Measurements from ENCODE around the gene NSMF. TPM values are rescaled to one million over a fixed set of nuclear protein-coding genes. Genes with fewer than 3 reads are reported as not detected.

Gene NSMF
- total and polyA plus RNA-seq, 10 donors = 21.8 to 49.3 (median 26.1) TPM

GRCh38 chr9:137455359-137455991, 3.7 kb downstream of the NSMF start:
- Histone ChIP-seq H3K27me3 (replicated peaks in 1 of 7) (peaks cover 0 to 9% (median 0%) of the 10 kb centered on the region in 7 donors), H3K4me1 (peaks cover 29 to 78% (median 58%) of the 10 kb centered on the region in 6 donors), H3K27ac (peak overlapping the region in 6 of 8 donors; percentile 27 to 88 (median 86)), H3K36me3 (peaks cover 0 to 37% (median 0%) of the 10 kb centered on the region in 6 donors), H3K9me3 (no peaks in the 10 kb centered on the region), H3K4me3 (no peak overlapping the region)
- peak; percentile 80 for DNase-seq
- 73 to 92% (median 89%) methylated on average over 7 to 18 of the region's 18 CpGs for WGBS, 5 donors
- TF ChIP-seq POLR2A (IDR thresholded peaks at IDR 0.05) (no peak), CTCF (IDR thresholded peaks at IDR 0.05 in 8 of 11, conservative IDR thresholded peaks at IDR 0.05 in 3 of 11) (no peak), POLR2AphosphoS5 (IDR thresholded peaks at IDR 0.05) (peak in 1 of 3 donors; percentile 33)
- intact Hi-C loops (cut with DNase I; ENCODE audit: low total_unique reads) = no loop called here

GRCh38 chr9:137454597-137455358, 4.4 kb downstream of the NSMF start:
- H3K4me1 ChIP-seq = peaks cover 26 to 75% (median 51%) of the 10 kb centered on the region in 6 donors
- H3K4me3 ChIP-seq = peak overlapping the region; percentile 16 to 71 (median 43)
- intact Hi-C loops (cut with DNase I; ENCODE audit: low total_unique reads) = no loop called here

DNA sequence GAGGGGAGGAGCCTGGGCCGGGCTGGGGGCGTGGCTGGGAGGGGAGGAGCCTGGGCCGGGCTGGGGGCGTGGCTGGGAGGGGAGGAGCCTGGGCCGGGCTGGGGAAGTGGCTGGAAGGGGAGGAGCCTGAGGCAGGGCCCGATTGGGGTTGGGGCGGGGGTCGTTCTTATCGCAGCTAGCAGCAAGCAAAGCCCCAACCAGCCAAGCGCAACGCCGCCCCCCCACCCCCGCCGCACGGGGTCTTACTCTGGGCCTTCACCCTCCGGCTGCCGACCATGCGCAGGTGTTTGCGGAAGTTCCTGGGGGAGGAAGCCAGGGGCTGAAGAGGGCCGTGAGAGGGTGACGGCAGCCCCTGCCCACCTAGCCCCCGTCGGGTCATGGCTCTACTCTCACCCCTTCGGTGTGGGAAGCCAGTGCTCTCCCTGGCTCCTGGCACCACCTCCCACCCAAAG, 5.0 kb downstream of the NSMF start:
- DNase-seq = peak; percentile 92
- TF ChIP-seq POLR2A (IDR thresholded peaks at IDR 0.05) (peak in 1 of 3 donors; percentile 28), CTCF (IDR thresholded peaks at IDR 0.05 in 8 of 11, conservative IDR thresholded peaks at IDR 0.05 in 3 of 11) (peak in 1 of 11 experiments; percentile 23), POLR2AphosphoS5 (IDR thresholded peaks at IDR 0.05) (peak in 1 of 3 donors; percentile 77)
- Histone ChIP-seq H3K36me3 (peaks cover 0 to 45% (median 3%) of the 10 kb centered on the region in 6 donors), H3K27ac (peak overlapping the region; percentile 27 to 88 (median 80)), H3K9me3 (no peaks in the 10 kb centered on the region), H3K4me1 (peaks cover 20 to 70% (median 46%) of the 10 kb centered on the region in 6 donors), H3K27me3 (replicated peaks in 1 of 7) (peaks cover 0 to 9% (median 0%) of the 10 kb centered on the region in 7 donors), H3K4me3 (peak overlapping the region; percentile 16 to 71 (median 43))
- intact Hi-C loops (cut with DNase I; ENCODE audit: low total_unique reads) = no loop called here
- WGBS, 5 donors = 7 to 17% (median 11%) methylated on average over 15 to 22 of the region's 24 CpGs; no CpG with 5 or more reads in 1 of the 5 donors

More at GRCh38 chr9:137454597-137455358, 4.4 kb downstream of the NSMF start:
- TF ChIP-seq POLR2AphosphoS5 (IDR thresholded peaks at IDR 0.05) = peak in 2 of 3 donors; percentile 23 to 64
- no peak for TF ChIP-seq CTCF (IDR thresholded peaks at IDR 0.05 in 8 of 11, conservative IDR thresholded peaks at IDR 0.05 in 3 of 11)
- no peak for TF ChIP-seq POLR2A (IDR thresholded peaks at IDR 0.05)
- 52 to 70% (median 63%) methylated on average over 25 to 30 of the region's 30 CpGs for WGBS, 5 donors
- peaks cover 0 to 9% (median 0%) of the 10 kb centered on the region in 7 donors for H3K27me3 ChIP-seq (replicated peaks in 1 of 7)
- no peaks in the 10 kb centered on the region for H3K9me3 ChIP-seq
- DNase-seq = peak; percentile 84
- H3K36me3 ChIP-seq = peaks cover 0 to 39% (median 0%) of the 10 kb centered on the region in 6 donors
- H3K27ac ChIP-seq = peak overlapping the region; percentile 27 to 88 (median 80)
